IMR-90 (cell line): ENCODE results near the gene RALGPS1. TPM values are rescaled to one million over a fixed set of nuclear protein-coding genes. Genes with fewer than 3 reads are reported as not detected.

Experiments
- ATAC-seq: fragments of 200-7000 bp; cut with Tn5 transposase; 2 replicates; pipeline ENCODE4 v1.9.1; 2020; ENCODE audit warnings: low read depth, mild to moderate bottlenecking, moderate library complexity
- BruUV-seq: library from RNA; stranded (reverse); fragments of 400-500 nt; replicated peaks from 2 replicates; lab custom pipeline; 2021; lab: Mats Ljungman, UMichigan
- CTCF ChIA-PET: fragments of 300-600 bp; formaldehyde crosslinking; extraction: SDS; loops from one replicate; lab custom pipeline; 2021; ENCODE audit warnings: antibody characterized with exemption; lab: Yijun Ruan, JAX
- POLR2A ChIA-PET: fragments of 300-600 bp; sonication (Branson Sonifier 250); formaldehyde crosslinking; loops from one replicate; lab custom pipeline; 2022; ENCODE audit warnings: antibody characterized with exemption; ENCODE audit not compliant: unreplicated experiment; lab: Charles Lee
- DNase-seq: peaks from one replicate; pipeline ENCODE4 v3.0.0; 2013
- H2AFZ ChIP-seq: replicated peaks from 2 replicates; pipeline ENCODE3; 2013; ENCODE audit warnings: low read length, mild to moderate bottlenecking; ENCODE audit not compliant: poor library complexity
- H2AK5ac ChIP-seq: 2 replicates; pipeline ENCODE4 v1.6.1; 2013; ENCODE audit warnings: low read depth, low read length, inconsistent platforms
- H2AK9ac ChIP-seq: replicated peaks from 2 replicates; pipeline ENCODE3; 2013; ENCODE audit warnings: mild to moderate bottlenecking, low read depth, low read length, moderate library complexity; ENCODE audit not compliant: poor library complexity
- H2BK120ac ChIP-seq: 2 replicates; pipeline ENCODE4 v1.6.1; 2013; ENCODE audit warnings: low read depth, low read length, inconsistent platforms
- H2BK15ac ChIP-seq: 3 replicates; pipeline ENCODE4 v1.6.1; 2013; ENCODE audit warnings: low read depth, low read length, inconsistent platforms
- H2BK20ac ChIP-seq: 2 replicates; pipeline ENCODE4 v1.6.1; 2013; ENCODE audit warnings: low read depth, mild to moderate bottlenecking, inconsistent platforms, low read length, moderate library complexity
- H2BK5ac ChIP-seq: 2 replicates; pipeline ENCODE4 v1.6.1; 2013; ENCODE audit warnings: mild to moderate bottlenecking, low read depth, low read length, inconsistent platforms; ENCODE audit not compliant: poor library complexity, severe bottlenecking
- H3K14ac ChIP-seq: replicated peaks from 2 replicates; pipeline ENCODE4 v1.6.1; 2013; ENCODE audit warnings: low read depth, low read length, inconsistent platforms
- H3K18ac ChIP-seq: 2 replicates; pipeline ENCODE4 v1.6.1; 2013; ENCODE audit warnings: low read depth, low read length, control low read depth
- H3K23ac ChIP-seq: 2 replicates; pipeline ENCODE4 v1.6.1; 2013; ENCODE audit warnings: low read depth, low read length, inconsistent platforms
- H3K27ac ChIP-seq: 2 replicates; pipeline ENCODE4 v1.5.1; 2013; ENCODE audit warnings: mild to moderate bottlenecking, control low read depth, low read length; ENCODE audit not compliant: insufficient read depth
- H3K27me3 ChIP-seq: 2 replicates; pipeline ENCODE4 v1.6.1; 2013; ENCODE audit warnings: low read length; ENCODE audit not compliant: control insufficient read depth, insufficient read depth
- H3K36me3 ChIP-seq: 2 replicates; pipeline ENCODE4 v1.6.1; 2013; ENCODE audit warnings: low read length, mixed read lengths; ENCODE audit not compliant: control insufficient read depth, insufficient read depth
- H3K4ac ChIP-seq: 2 replicates; pipeline ENCODE4 v1.6.1; 2013; ENCODE audit warnings: low read depth, low read length, inconsistent platforms
- H3K4me1 ChIP-seq: 2 replicates; pipeline ENCODE4 v1.6.1; 2013; ENCODE audit warnings: low read length, mixed read lengths; ENCODE audit not compliant: control insufficient read depth, insufficient read depth
- H3K4me2 ChIP-seq: 2 replicates; pipeline ENCODE4 v1.6.1; 2013; ENCODE audit warnings: low read depth, mild to moderate bottlenecking, control low read depth, low read length, moderate library complexity
- H3K4me3 ChIP-seq: 2 replicates; pipeline ENCODE4 v1.5.1; 2013; ENCODE audit warnings: low read depth, mild to moderate bottlenecking, control low read depth, low read length, moderate library complexity; ENCODE audit not compliant: insufficient read depth
- H3K56ac ChIP-seq: 2 replicates; pipeline ENCODE4 v1.6.1; 2013; ENCODE audit warnings: low read length, inconsistent platforms; ENCODE audit not compliant: insufficient read depth; ENCODE audit errors: extremely low read depth
- H3K79me1 ChIP-seq, 2 experiments: 2 replicates each; pipeline ENCODE4 v1.6.1; 2013; ENCODE audit warnings: low read length in 2 of 2, inconsistent platforms in 1 of 2, low read depth in 1 of 2
- H3K9ac ChIP-seq: 2 replicates; pipeline ENCODE4 v1.6.1; 2013; ENCODE audit warnings: low read depth, low read length, control low read depth
- H3K9me1 ChIP-seq: 2 replicates; pipeline ENCODE4 v1.6.1; 2013; ENCODE audit warnings: low read length, inconsistent platforms; ENCODE audit not compliant: insufficient read depth
- H3K9me3 ChIP-seq: 2 replicates; pipeline ENCODE4 v1.6.1; 2013; ENCODE audit warnings: low read length; ENCODE audit not compliant: control insufficient read depth, insufficient read depth
- H4K20me1 ChIP-seq: 2 replicates; pipeline ENCODE4 v1.6.1; 2013; ENCODE audit warnings: low read length, inconsistent platforms; ENCODE audit not compliant: insufficient read depth
- H4K5ac ChIP-seq: 2 replicates; pipeline ENCODE4 v1.6.1; 2013; ENCODE audit warnings: mild to moderate bottlenecking, low read depth, low read length, control low read depth
- H4K8ac ChIP-seq, 2 experiments: 2 replicates each; pipeline ENCODE4 v1.6.1; 2013; ENCODE audit warnings: low read depth in 2 of 2, low read length in 2 of 2, control low read depth in 1 of 2, inconsistent platforms in 1 of 2
- H4K91ac ChIP-seq: 2 replicates; pipeline ENCODE4 v1.6.1; 2013; ENCODE audit warnings: low read depth, low read length, inconsistent platforms; ENCODE audit not compliant: insufficient read depth
- BHLHE40 ChIP-seq: fragments of 150-350 bp; IDR thresholded peaks from 2 replicates; pipeline ENCODE4 v1.6.1; 2016; ENCODE audit warnings: mild to moderate bottlenecking, low read depth, low read length
- CEBPB ChIP-seq: IDR thresholded peaks from 2 replicates; pipeline ENCODE4 v1.6.1; 2012; ENCODE audit warnings: low read depth, low read length, improper control_type of control experiment
- CHD1 ChIP-seq: IDR thresholded peaks from 2 replicates; pipeline ENCODE4 v1.6.1; 2012; ENCODE audit warnings: low read depth, low read length, improper control_type of control experiment
- ELK1 ChIP-seq: fragments of 150-350 bp; IDR thresholded peaks from 2 replicates; pipeline ENCODE4 v1.6.1; 2016; ENCODE audit warnings: low read depth, mild to moderate bottlenecking, low read length, moderate library complexity, borderline replicate concordance
- FOS ChIP-seq: fragments of 150-350 bp; IDR thresholded peaks from 2 replicates; pipeline ENCODE4 v1.6.1; 2016; ENCODE audit warnings: low read depth, low read length
- MAFK ChIP-seq: IDR thresholded peaks from 2 replicates; pipeline ENCODE4 v1.6.1; 2012; ENCODE audit warnings: low read depth, low read length, improper control_type of control experiment
- MAZ ChIP-seq: IDR thresholded peaks from 2 replicates; pipeline ENCODE4 v1.6.1; 2012; ENCODE audit warnings: low read depth, mild to moderate bottlenecking, low read length, improper control_type of control experiment, moderate library complexity, borderline replicate concordance
- MXI1 ChIP-seq: IDR thresholded peaks from 2 replicates; pipeline ENCODE4 v1.6.1; 2012; ENCODE audit warnings: low read depth, mild to moderate bottlenecking, low read length, moderate library complexity, borderline replicate concordance
- NFE2L2 ChIP-seq: fragments of 150-350 bp; IDR thresholded peaks from 2 replicates; pipeline ENCODE4 v1.6.1; 2016; ENCODE audit warnings: low read depth, mild to moderate bottlenecking, low read length
- POLR2A ChIP-seq: IDR thresholded peaks from 2 replicates; pipeline ENCODE4 v1.6.1; 2012; ENCODE audit warnings: mild to moderate bottlenecking, low read depth, low read length
- RAD21 ChIP-seq: IDR thresholded peaks from 2 replicates; pipeline ENCODE4 v1.6.1; 2012; ENCODE audit warnings: low read length, improper control_type of control experiment
- RCOR1 ChIP-seq: IDR thresholded peaks from 2 replicates; pipeline ENCODE4 v1.6.1; 2012; ENCODE audit warnings: mild to moderate bottlenecking, low read length, improper control_type of control experiment; ENCODE audit not compliant: insufficient replicate concordance
- RFX5 ChIP-seq: IDR thresholded peaks from 2 replicates; pipeline ENCODE4 v1.8.0; 2012; ENCODE audit warnings: low read depth, mild to moderate bottlenecking, low read length, moderate library complexity
- SMC3 ChIP-seq: fragments of 150-350 bp; IDR thresholded peaks from 2 replicates; pipeline ENCODE4 v1.6.1; 2016; ENCODE audit warnings: low read depth, mild to moderate bottlenecking, antibody characterized with exemption, low read length, moderate library complexity
- USF2 ChIP-seq: fragments of 150-350 bp; IDR thresholded peaks from 2 replicates; pipeline ENCODE4 v1.6.1; 2017; ENCODE audit warnings: mild to moderate bottlenecking, antibody characterized with exemption, low read length, low read depth
- WGBS, 2 experiments: methylation state at CpG; one replicate each; pipeline versions ENCODE4 v1.1.5 to v1.1.7; 2013; ENCODE audit warnings: missing lambda C conversion rate in 2 of 2; ENCODE audit not compliant: insufficient read length in 1 of 2; ENCODE audit errors: extremely low coverage in 2 of 2; 5-methylcytosine and 5-hydroxymethylcytosine counted together
- dilution Hi-C: fragments of 300-500 bp; cut with HindIII; formaldehyde crosslinking; loops from one replicate; pipeline ENCODE4 v1.14.3; 2018; ENCODE audit warnings: low sequenced_read_pairs; ENCODE audit not compliant: unreplicated experiment
- in situ Hi-C: fragments of 300-500 bp; cut with MboI; formaldehyde crosslinking; loops from 3 replicates; pipeline ENCODE4 v1.14.3; 2019; ENCODE audit warnings: low sequenced_read_pairs, inconsistent platforms, mixed read lengths
- intact Hi-C: fragments of 100-400 bp; cut with micrococcal nuclease; formaldehyde crosslinking; loops from 2 replicates; pipeline ENCODE4 v1.10.0; 2022
- polyA plus RNA-seq, 3 experiments: library from polyadenylated mRNA; depleted of rRNA; stranded (reverse); fragments of >200 nt; gene quantifications; 2 replicates each; pipeline ENCODE4 v1.2.3, GENCODE V29; 2012; ENCODE audit warnings: low replicate concordance in 1 of 3
- total RNA-seq: library from RNA; depleted of rRNA; stranded (reverse); fragments of >200 nt; gene quantifications from 2 replicates; pipeline ENCODE4 v1.2.3, GENCODE V29; 2012
- TF ChIP-seq, protein P1 (sequence below): conservative IDR thresholded peaks from 2 replicates; pipeline ENCODE4 v1.5.1; 2012; ENCODE audit warnings: mild to moderate bottlenecking, low read depth, low read length, improper control_type of control experiment

Gene RALGPS1
- total and polyA plus RNA-seq, 2 of the 4 experiments (the other 2 are of a cell fraction): 0.90 to 2.8 TPM

- no peak overlapping the region for H2BK120ac ChIP-seq
- H4K91ac ChIP-seq: no peak overlapping the region
- in situ Hi-C loops: no loop called here
- BruUV-seq: no TSS peak
- H3K4me3 ChIP-seq: no peak overlapping the region
- no peaks in the 10 kb centered on the region for H3K9me3 ChIP-seq
- no peak overlapping the region for H2AK9ac ChIP-seq
- H3K56ac ChIP-seq: no peak overlapping the region
- no peak overlapping the region for H3K4me2 ChIP-seq
- H3K4ac ChIP-seq: no peak overlapping the region
- TF ChIP-seq MXI1 (no peak), NFE2L2 (no peak), RAD21 (no peak), BHLHE40 (no peak), CEBPB (no peak), POLR2A (no peak), ELK1 (no peak), SMC3 (no peak), MAFK (no peak), CHD1 (no peak), MAZ (no peak), RCOR1 (no peak), FOS (no peak), USF2 (no peak), RFX5 (no peak)
- TF ChIP-seq, protein P1, sequence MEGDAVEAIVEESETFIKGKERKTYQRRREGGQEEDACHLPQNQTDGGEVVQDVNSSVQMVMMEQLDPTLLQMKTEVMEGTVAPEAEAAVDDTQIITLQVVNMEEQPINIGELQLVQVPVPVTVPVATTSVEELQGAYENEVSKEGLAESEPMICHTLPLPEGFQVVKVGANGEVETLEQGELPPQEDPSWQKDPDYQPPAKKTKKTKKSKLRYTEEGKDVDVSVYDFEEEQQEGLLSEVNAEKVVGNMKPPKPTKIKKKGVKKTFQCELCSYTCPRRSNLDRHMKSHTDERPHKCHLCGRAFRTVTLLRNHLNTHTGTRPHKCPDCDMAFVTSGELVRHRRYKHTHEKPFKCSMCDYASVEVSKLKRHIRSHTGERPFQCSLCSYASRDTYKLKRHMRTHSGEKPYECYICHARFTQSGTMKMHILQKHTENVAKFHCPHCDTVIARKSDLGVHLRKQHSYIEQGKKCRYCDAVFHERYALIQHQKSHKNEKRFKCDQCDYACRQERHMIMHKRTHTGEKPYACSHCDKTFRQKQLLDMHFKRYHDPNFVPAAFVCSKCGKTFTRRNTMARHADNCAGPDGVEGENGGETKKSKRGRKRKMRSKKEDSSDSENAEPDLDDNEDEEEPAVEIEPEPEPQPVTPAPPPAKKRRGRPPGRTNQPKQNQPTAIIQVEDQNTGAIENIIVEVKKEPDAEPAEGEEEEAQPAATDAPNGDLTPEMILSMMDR: no peak
- ChIA-PET CTCF (no interaction called here), POLR2A (no interaction called here)
- no peak overlapping the region for H4K5ac ChIP-seq
- H2BK15ac ChIP-seq: no peak overlapping the region
- H4K20me1 ChIP-seq: no peaks in the 10 kb centered on the region
- no peak overlapping the region for H3K14ac ChIP-seq
- no peaks in the 10 kb centered on the region for H3K4me1 ChIP-seq
- no peak overlapping the region for H4K8ac ChIP-seq
- dilution Hi-C loops: no loop called here
- H3K18ac ChIP-seq: no peak overlapping the region
- no peak overlapping the region for H3K23ac ChIP-seq
- no peak overlapping the region for H2BK5ac ChIP-seq
- no peak overlapping the region for H3K9ac ChIP-seq
- ATAC-seq (no peak), DNase-seq (no peak)
- no CpG with 5 or more reads among the region's 6 CpGs for WGBS, 2 experiments
- no peak overlapping the region for H2AFZ ChIP-seq
- intact Hi-C loops: no loop called here
- H2AK5ac ChIP-seq: no peak overlapping the region
- no peaks in the 10 kb centered on the region for H3K27me3 ChIP-seq
- no peaks in the 10 kb centered on the region; the same call in 1 of the 2 replicates for H3K9me1 ChIP-seq
- no peaks in the 10 kb centered on the region for H3K79me1 ChIP-seq
- H2BK20ac ChIP-seq: no peak overlapping the region
- no peaks in the 10 kb centered on the region for H3K36me3 ChIP-seq
- no peak overlapping the region for H3K27ac ChIP-seq
These were observed 60.0 kb downstream of the RALGPS1 start for GRCh38 chr9:126974594-126974993.
